Stimulated activated CD4-positive, alpha-beta T cell treated with anti-CD3 and anti-CD28 coated beads, Interleukin-2, amount 100 ng/mL, for 4 hours (primary cell): Measurements from ENCODE around the gene FNIP2.

ENCODE experiments used
- DNase-seq: peaks from one replicate; pipeline ENCODE4 v3.0.0-alpha.2; 2020; ENCODE audit warnings: low read depth

FNIP2 gene

GRCh38 chr4:158763462-158763861 is 5.4 kb upstream of the FNIP2 start:
- DNase-seq = no peak

- no peak for DNase-seq
Observed at GRCh38 chr4:158766434-158767044, 2.3 kb upstream of the FNIP2 start.

- no peak for DNase-seq
Observed at GRCh38 chr4:158767451-158767850, 1.4 kb upstream of the FNIP2 start.

- peak; percentile 8 for DNase-seq
Observed at GRCh38 chr4:158769175-158769921, 522 bp downstream of the FNIP2 start.

GRCh38 chr4:158770671-158771070 is 1.8 kb downstream of the FNIP2 start:
- DNase-seq = no peak

- no peak for DNase-seq
Observed at GRCh38 chr4:158771776-158772175, 3.0 kb downstream of the FNIP2 start.

- DNase-seq = no peak
Observed at GRCh38 chr4:158775091-158775651, 6.3 kb downstream of the FNIP2 start.

GRCh38 chr4:158776106-158776505 is 7.3 kb downstream of the FNIP2 start:
- no peak for DNase-seq

- DNase-seq = no peak
Observed at GRCh38 chr4:158777423-158778155, 8.8 kb downstream of the FNIP2 start.

- no peak for DNase-seq
Observed at GRCh38 chr4:158778156-158778711, 9.4 kb downstream of the FNIP2 start.

- no peak for DNase-seq
Observed at GRCh38 chr4:158778712-158779111, 9.9 kb downstream of the FNIP2 start.

GRCh38 chr4:158781963-158782362 is 13.1 kb downstream of the FNIP2 start:
- no peak for DNase-seq

GRCh38 chr4:158782551-158783360 is 13.9 kb downstream of the FNIP2 start:
- no peak for DNase-seq

GRCh38 chr4:158783785-158784184 is 15.0 kb downstream of the FNIP2 start:
- DNase-seq = no peak

- no peak for DNase-seq
Observed at GRCh38 chr4:158785718-158786117, 16.9 kb downstream of the FNIP2 start.

- DNase-seq = no peak
Observed at GRCh38 chr4:158786121-158786601, 17.3 kb downstream of the FNIP2 start.

GRCh38 chr4:158786955-158787354 is 18.1 kb downstream of the FNIP2 start:
- no peak for DNase-seq

- no peak for DNase-seq
Observed at GRCh38 chr4:158787709-158788475, 19.1 kb downstream of the FNIP2 start.

GRCh38 chr4:158788516-158788915 is 19.7 kb downstream of the FNIP2 start:
- DNase-seq = no peak

GRCh38 chr4:158789853-158790252 is 21.0 kb downstream of the FNIP2 start:
- no peak for DNase-seq

GRCh38 chr4:158793021-158793420 is 24.2 kb downstream of the FNIP2 start:
- no peak for DNase-seq
